HepG2 (cell line): ENCODE data around the gene MAFF. TPM values are rescaled to one million over a fixed set of nuclear protein-coding genes. Genes with fewer than 3 reads are reported as not detected.

ENCODE experiments used
- ATAC-seq: fragments of 200-7000 bp; cut with Tn5 transposase; 3 replicates; pipeline ENCODE4 v1.9.1; 2020; ENCODE audit warnings: mild to moderate bottlenecking, moderate library complexity
- BruUV-seq: library from RNA; stranded (reverse); fragments of 400-500 nt; replicated peaks from 2 replicates; lab custom pipeline; 2021; lab: Mats Ljungman, UMichigan
- CTCF ChIA-PET: fragments of 300-600 bp; formaldehyde crosslinking; extraction: SDS; loops from one replicate; lab custom pipeline; 2021; ENCODE audit warnings: low total read pairs, inconsistent platforms, low intra/inter-chr PET ratio; lab: Yijun Ruan, JAX
- POLR2A ChIA-PET: fragments of 350-600 bp; sonication (Branson Sonifier 250); formaldehyde crosslinking; loops from one replicate; lab custom pipeline; 2020; ENCODE audit warnings: antibody characterized with exemption, inconsistent platforms; lab: Yijun Ruan, JAX
- DNase-seq: peaks from one replicate; pipeline ENCODE4 v3.0.0-alpha.2; 2015; ENCODE audit warnings: low spot score
- FAIRE-seq: peaks from 3 replicates; lab custom pipeline; 2011; peaks lifted over from hg19 to GRCh38; lab: Jason Lieb, UNC
- H2AFZ ChIP-seq: one replicate; pipeline ENCODE4 v1.6.1; 2011; ENCODE audit warnings: low read length, inconsistent platforms
- H3K27ac ChIP-seq: fragments of 300-600 bp; 3 replicates; pipeline ENCODE4 v1.8.0; 2011; ENCODE audit warnings: mixed run types, mild to moderate bottlenecking, mixed read lengths, low read length, inconsistent platforms; ENCODE audit not compliant: insufficient read depth; ENCODE audit errors: extremely low read length
- H3K27me3 ChIP-seq, 2 experiments: fragments of 200-600 bp in 1 of 2; 2 replicates in 1 of 2; 3 replicates in 1 of 2; pipeline versions ENCODE4 v1.6.0 to v1.8.0; 2011; ENCODE audit warnings: low read length in 2 of 2, mild to moderate bottlenecking in 2 of 2, moderate library complexity in 2 of 2, inconsistent platforms in 1 of 2; ENCODE audit not compliant: insufficient read depth in 2 of 2, control insufficient read depth in 1 of 2
- H3K36me3 ChIP-seq, 2 experiments: fragments of 200-600 bp in 1 of 2; replicated peaks in 1 of 2; 2 replicates in 1 of 2; 3 replicates in 1 of 2; pipeline versions ENCODE4 v1.5.1 to v1.8.0; 2011; ENCODE audit warnings: low read length in 2 of 2, inconsistent platforms in 1 of 2; ENCODE audit not compliant: insufficient read depth in 2 of 2, control insufficient read depth in 1 of 2
- H3K4me1 ChIP-seq: 2 replicates; pipeline ENCODE4 v1.5.1; 2012; ENCODE audit warnings: low read length, inconsistent platforms; ENCODE audit not compliant: insufficient read depth
- H3K4me2 ChIP-seq: 2 replicates; pipeline ENCODE4 v1.6.0; 2011; ENCODE audit warnings: low read depth, low read length, inconsistent platforms
- H3K4me3 ChIP-seq, 3 experiments: fragments of 200-600 bp in 1 of 3; sonication (generic), shearing (Covaris generic) in 1 of 3; replicated peaks in 1 of 3; 2 replicates each; pipeline ENCODE4 v1.5.1; 2011 to 2016; ENCODE audit warnings: low read length in 3 of 3, inconsistent platforms in 2 of 3, low read depth in 2 of 3, mild to moderate bottlenecking in 2 of 3, control low read depth in 1 of 3, mixed read lengths in 1 of 3; ENCODE audit not compliant: insufficient read depth in 1 of 3
- H3K79me2 ChIP-seq: one replicate; pipeline ENCODE4 v1.6.1; 2011; ENCODE audit warnings: low read length, inconsistent platforms; ENCODE audit not compliant: insufficient read depth
- H3K9ac ChIP-seq: 2 replicates; pipeline ENCODE4 v1.6.0; 2011; ENCODE audit warnings: mild to moderate bottlenecking, low read depth, low read length, inconsistent platforms; ENCODE audit not compliant: insufficient read depth
- H3K9me3 ChIP-seq: 2 replicates; pipeline ENCODE4 v1.5.1; 2012; ENCODE audit warnings: mild to moderate bottlenecking, low read length
- H4K20me1 ChIP-seq: 2 replicates; pipeline ENCODE4 v1.6.0; 2011; ENCODE audit warnings: inconsistent platforms, mild to moderate bottlenecking, low read length, moderate library complexity; ENCODE audit not compliant: insufficient read depth
- AGO2 ChIP-seq: fragments of 200-400 bp; formaldehyde crosslinking; optimal IDR thresholded peaks from 2 replicates; pipeline ENCODE3; 2017; ENCODE audit warnings: mild to moderate bottlenecking, low read depth, low read length, moderate library complexity
- GATAD2A ChIP-seq: IDR thresholded peaks from 2 replicates; pipeline ENCODE4 v1.6.1; 2016
- HDAC2 ChIP-seq: sonication (generic); formaldehyde crosslinking; IDR thresholded peaks from 2 replicates; pipeline ENCODE4 v1.4.0; 2020; ENCODE audit warnings: missing genetic modification reagents
- HOXA7 ChIP-seq: sonication (generic); formaldehyde crosslinking; IDR thresholded peaks from 2 replicates; pipeline ENCODE4 v1.8.1; 2022; ENCODE audit warnings: mild to moderate bottlenecking, missing genetic modification reagents, moderate library complexity
- JUND ChIP-seq: sonication (generic); formaldehyde crosslinking; IDR thresholded peaks from 2 replicates; pipeline ENCODE4 v1.8.0; 2022; ENCODE audit warnings: mild to moderate bottlenecking, missing genetic modification reagents
- MXI1 ChIP-seq: IDR thresholded peaks from 3 replicates; pipeline ENCODE4 v1.6.1; 2012; ENCODE audit warnings: low read depth, low read length, inconsistent platforms, borderline replicate concordance
- PPARG ChIP-seq: conservative IDR thresholded peaks from 2 replicates; pipeline ENCODE4 v1.6.1; 2016; ENCODE audit warnings: missing biosample characterization, missing genetic modification reagents
- STAT6 ChIP-seq: sonication (generic); formaldehyde crosslinking; IDR thresholded peaks from 2 replicates; pipeline ENCODE4 v1.4.0; 2020; ENCODE audit warnings: missing genetic modification reagents, mild to moderate bottlenecking, borderline replicate concordance
- TBX3 ChIP-seq: fragments of 450-650 bp; IDR thresholded peaks from 2 replicates; pipeline ENCODE4 v1.6.1; 2017; ENCODE audit warnings: antibody characterized with exemption, mild to moderate bottlenecking, inconsistent platforms, borderline replicate concordance
- ZMYM2 ChIP-seq: sonication (generic); formaldehyde crosslinking; IDR thresholded peaks from 2 replicates; pipeline ENCODE4 v1.8.0; 2022; ENCODE audit warnings: mild to moderate bottlenecking, missing genetic modification reagents
- ZNF557 ChIP-seq: sonication (generic); formaldehyde crosslinking; IDR thresholded peaks from 2 replicates; pipeline ENCODE4 v1.4.0; 2020; ENCODE audit warnings: missing genetic modification reagents
- ZNF564 ChIP-seq: sonication (generic); formaldehyde crosslinking; IDR thresholded peaks from 2 replicates; pipeline ENCODE4 v1.8.1; 2023; ENCODE audit warnings: mild to moderate bottlenecking, missing genetic modification reagents
- ZNF672 ChIP-seq: sonication (generic); formaldehyde crosslinking; IDR thresholded peaks from 2 replicates; pipeline ENCODE4 v1.8.1; 2022; ENCODE audit warnings: missing genetic modification reagents
- ZNF687 ChIP-seq: sonication (generic); formaldehyde crosslinking; IDR thresholded peaks from 2 replicates; pipeline ENCODE4 v1.5.1; 2020; ENCODE audit warnings: mild to moderate bottlenecking, missing genetic modification reagents, moderate library complexity
- ZNF781 ChIP-seq: sonication (generic); formaldehyde crosslinking; IDR thresholded peaks from 2 replicates; pipeline ENCODE4 v1.5.1; 2020; ENCODE audit warnings: borderline replicate concordance, mild to moderate bottlenecking, missing genetic modification reagents; ENCODE audit errors: not compliant biosample characterization
- ZSCAN29 ChIP-seq: sonication (generic); formaldehyde crosslinking; conservative IDR thresholded peaks from 2 replicates; pipeline ENCODE4 v1.4.0; 2020; ENCODE audit warnings: mild to moderate bottlenecking, missing genetic modification reagents
- WGBS: methylation state at CpG from one replicate; pipeline ENCODE4 v1.1.6; 2017; ENCODE audit warnings: low lambda C conversion rate; 5-methylcytosine and 5-hydroxymethylcytosine counted together
- in situ Hi-C: cut with HindIII; loops from 2 replicates; pipeline ENCODE4 v1.10.0; 2017; ENCODE audit warnings: low pct_unique_long_range_greater_than_20kb; ENCODE audit not compliant: extremely low pct_ligation_motif_present
- intact Hi-C: fragments of 100-400 bp; cut with micrococcal nuclease; formaldehyde crosslinking; loops from one replicate; pipeline ENCODE4 v1.10.0; 2022; ENCODE audit not compliant: unreplicated experiment
- polyA plus RNA-seq, 8 experiments: library from polyadenylated mRNA; depleted of rRNA in 3 of 8; stranded (reverse) in 7 of 8; unstranded in 1 of 8; fragments of >200 nt; fragmentation: Illumina TruSeq in 4 of 8; extraction: Trizol in 4 of 8; gene quantifications; 2 replicates each; pipeline versions ENCODE4 v1.2.1 to v1.2.3, GENCODE V29; 2011 to 2016; ENCODE audit warnings: low read depth in 4 of 8, missing spikeins in 1 of 8, mixed read lengths in 1 of 8; ENCODE audit not compliant: insufficient read depth in 1 of 8
- total RNA-seq, 5 experiments: library from RNA; depleted of rRNA; stranded (reverse); fragments of >200 nt; fragmentation: Illumina TruSeq; extraction: Trizol; gene quantifications; 2 replicates each; pipeline ENCODE4 v1.2.3, GENCODE V29; 2016; ENCODE audit warnings: low read depth in 1 of 5

MAFF gene
- total and polyA plus RNA-seq, 2 of the 13 experiments (the other 11 are each of a cell fraction or from before 2014, with no cell fraction given), result 5.4 to 14.3 TPM

GRCh38 chr22:38177571-38177925 is 24.2 kb upstream of the MAFF start (continued):
- peak; percentile 19; the same call in 1 of the 2 replicates for TF ChIP-seq PPARG (CRISPR knock-in tag)
- 0 out of 2 replicates have a peak, but pooled peaks have one; percentile 24 for TF ChIP-seq ZNF687
- 0 out of 2 replicates have a peak, but pooled peaks have one; percentile 39 for TF ChIP-seq ZSCAN29 (CRISPR knock-in tag)
- 0 out of 2 replicates have a peak, but pooled peaks have one; percentile 40 for TF ChIP-seq ZNF564 (CRISPR knock-in tag)
- TF ChIP-seq, all 625 proteins: peak for 14; not testable (repeated sequence) for 611

- intact Hi-C loops, result no loop called here
- ATAC-seq (peak; percentile 78), DNase-seq (peak; percentile 94), FAIRE-seq (peak; percentile 97)
- no peaks in the 10 kb centered on the region for H4K20me1 ChIP-seq
- no peak overlapping the region for H3K9ac ChIP-seq
- in situ Hi-C loops, result no loop called here
- WGBS, result 8% methylated on average over 13 of the region's 15 CpGs
- peak overlapping the region; percentile 79 for H3K27ac ChIP-seq
- H3K36me3 ChIP-seq, result no peaks in the 10 kb centered on the region
- peaks cover 67% of the 10 kb centered on the region for H3K4me1 ChIP-seq
- H3K4me2 ChIP-seq, result peak overlapping the region; percentile 71
- H2AFZ ChIP-seq, result no peak overlapping the region
- POLR2A ChIA-PET, result interaction anchor here (0.6 to 6.1 kb wide), 9 partner anchors 8 to 68 kb away, joined by 3 to 60 read pairs (median 7); partner anchors contain the start of genes BAIAP2L2 and MAFF
- CTCF ChIA-PET, result no interaction called here
- H3K9me3 ChIP-seq, result no peaks in the 10 kb centered on the region
- no peaks in the 10 kb centered on the region for H3K79me2 ChIP-seq
- BruUV-seq, result no TSS peak
- no peaks in the 10 kb centered on the region; a peak in 1 of 5 replicates for H3K27me3 ChIP-seq
- peak overlapping the region in 1 of 3 experiments; percentile 41; a peak in 1 of 6 replicates for H3K4me3 ChIP-seq
- peak; percentile 97 for TF ChIP-seq ZMYM2 (CRISPR knock-in tag)
- TF ChIP-seq HOXA7 (CRISPR knock-in tag), result no peak
- TF ChIP-seq HDAC2 (CRISPR knock-in tag), result peak; percentile 95
- TF ChIP-seq ZNF781 (CRISPR knock-in tag), result no peak
- TF ChIP-seq ZNF557 (CRISPR knock-in tag), result no peak
- no peak; the same call in 1 of the 2 replicates for TF ChIP-seq TBX3
- TF ChIP-seq JUND (CRISPR knock-in tag), result peak; percentile 100
- no peak; the same call in 1 of the 2 replicates for TF ChIP-seq STAT6 (CRISPR knock-in tag)
- TF ChIP-seq ZNF672 (CRISPR knock-in tag), result no peak
- TF ChIP-seq GATAD2A (CRISPR knock-in tag), result peak; percentile 94
- peak; percentile 88; the same call in 2 of the 3 replicates for TF ChIP-seq MXI1
- no peak for TF ChIP-seq AGO2
Observed at GRCh38 chr22:38177926-38178604, 23.7 kb upstream of the MAFF start.
